GM18519 (cell line): ENCODE data around the gene FSTL5.

Experiments used
- ATAC-seq: cut with Tn5 transposase; IDR thresholded peaks from one replicate; pipeline ENCODE4 v1.9.1; 2021; ENCODE audit warnings: mild to moderate bottlenecking, moderate library complexity; ENCODE audit not compliant: unreplicated experiment, low FRiP score

FSTL5 gene

DNA sequence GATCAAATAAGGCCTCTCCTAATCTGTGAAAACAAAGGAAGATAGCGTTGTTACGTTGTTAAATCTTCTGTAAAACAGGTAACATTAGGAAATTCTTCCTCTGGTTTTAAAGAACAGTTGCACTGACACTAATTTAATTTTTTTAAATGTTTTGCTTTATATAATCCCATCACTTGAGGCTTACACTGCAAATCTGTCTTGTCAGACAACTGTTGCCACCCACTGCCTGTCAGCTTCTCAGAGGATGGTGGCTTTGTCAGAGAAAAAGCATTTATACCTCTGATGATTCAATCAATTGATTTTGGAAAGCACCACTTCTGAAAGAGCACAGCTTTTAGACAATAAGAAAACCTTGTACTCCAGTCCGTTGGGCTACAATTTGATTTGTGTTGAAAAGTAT lies 799.1 kb downstream of the FSTL5 start:
- ATAC-seq, result no peak

DNA sequence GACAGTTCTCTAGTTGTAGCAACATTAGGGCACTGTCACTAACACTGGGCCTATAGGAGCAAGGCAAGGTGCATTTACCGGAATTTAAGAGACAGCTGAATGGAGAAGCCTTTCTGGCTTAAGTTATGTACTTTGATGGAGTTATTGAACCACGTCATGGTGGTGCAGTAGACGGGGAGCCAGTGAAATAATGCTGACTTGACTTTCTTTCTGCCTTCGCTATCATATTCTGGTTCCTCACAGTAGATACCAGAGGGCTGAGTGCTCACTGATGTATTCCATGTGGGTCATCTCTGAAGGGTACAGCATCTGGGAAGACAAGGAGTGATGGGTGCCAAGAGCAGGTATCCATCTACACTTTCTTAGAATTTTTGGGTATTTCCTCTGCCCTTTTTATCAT lies 802.8 kb downstream of the FSTL5 start:
- ATAC-seq, result no peak

DNA sequence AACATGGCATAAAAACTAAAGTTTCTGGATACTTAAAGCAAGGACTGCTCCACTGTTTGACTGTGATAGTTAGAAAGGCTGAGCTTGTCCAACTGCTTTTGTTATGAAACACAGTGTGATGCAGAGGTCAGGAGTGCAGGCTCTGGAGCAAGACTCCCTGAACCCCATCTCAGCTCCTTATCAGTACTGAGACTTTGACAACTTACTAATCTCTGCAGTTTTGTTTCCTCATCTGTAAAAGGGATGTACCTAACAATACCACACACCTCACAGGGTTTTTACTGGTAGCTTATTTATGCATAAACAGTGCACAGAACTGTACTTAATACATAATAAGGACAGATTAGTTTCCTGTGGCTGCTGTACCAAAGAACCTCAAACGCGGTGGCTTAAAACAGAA lies 804.3 kb downstream of the FSTL5 start:
- no peak for ATAC-seq

DNA sequence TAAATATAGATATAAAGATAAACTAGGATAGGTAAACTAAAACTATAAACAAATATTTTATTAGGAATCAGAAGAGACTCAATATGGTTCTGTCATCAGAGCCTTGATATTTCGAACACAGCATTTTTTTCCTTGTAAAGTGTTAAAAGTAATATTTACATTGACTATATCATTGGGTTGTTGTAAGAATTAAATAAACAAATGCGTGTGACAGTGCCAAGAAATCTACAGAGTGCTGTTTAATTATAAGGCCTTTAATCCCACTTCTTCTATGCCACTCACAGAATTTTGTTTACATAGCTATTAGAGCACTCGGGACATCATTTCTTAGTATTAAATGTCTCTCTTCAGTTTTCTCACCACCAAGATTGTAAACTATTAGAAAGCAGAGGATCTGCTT lies 807.4 kb downstream of the FSTL5 start:
- ATAC-seq, result no peak

DNA sequence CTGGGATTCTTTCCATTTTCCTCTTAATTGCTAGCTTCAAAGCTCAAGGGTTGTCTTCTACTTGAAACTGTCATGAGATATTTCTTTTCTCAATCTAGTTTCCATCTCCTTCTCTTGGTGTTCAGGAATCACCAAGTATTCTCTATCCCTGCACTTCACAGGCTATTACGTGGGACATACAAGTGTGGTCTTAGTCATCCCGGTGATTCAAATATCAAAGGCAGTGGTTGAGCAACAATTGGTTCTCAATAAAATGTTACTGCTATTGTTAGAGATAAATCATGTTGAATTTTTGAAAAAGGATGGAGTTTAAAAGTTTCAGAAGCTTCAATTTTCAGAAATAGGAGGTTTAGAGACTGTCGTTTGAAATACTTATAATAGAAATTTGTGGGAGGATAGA lies 812.9 kb downstream of the FSTL5 start:
- ATAC-seq, result no peak

DNA sequence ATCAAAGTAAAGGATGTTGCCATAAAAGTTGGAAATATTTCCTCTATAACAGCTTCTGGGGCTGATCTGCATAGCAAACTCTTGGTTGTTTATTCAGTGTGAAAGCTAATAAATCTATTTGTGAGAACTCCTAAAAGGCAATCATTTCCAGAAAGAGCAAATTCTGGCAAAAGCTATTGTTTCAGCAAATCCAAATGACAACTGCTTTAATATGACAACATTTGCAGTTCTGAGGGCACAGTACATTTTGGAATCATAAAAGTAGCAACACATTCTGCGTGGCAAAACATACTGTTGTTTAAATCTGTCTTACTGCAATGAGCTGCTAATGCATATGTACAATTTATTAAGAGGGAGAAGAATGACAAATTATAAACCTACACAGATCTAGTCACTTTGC lies 818.1 kb downstream of the FSTL5 start:
- ATAC-seq, result no peak

DNA sequence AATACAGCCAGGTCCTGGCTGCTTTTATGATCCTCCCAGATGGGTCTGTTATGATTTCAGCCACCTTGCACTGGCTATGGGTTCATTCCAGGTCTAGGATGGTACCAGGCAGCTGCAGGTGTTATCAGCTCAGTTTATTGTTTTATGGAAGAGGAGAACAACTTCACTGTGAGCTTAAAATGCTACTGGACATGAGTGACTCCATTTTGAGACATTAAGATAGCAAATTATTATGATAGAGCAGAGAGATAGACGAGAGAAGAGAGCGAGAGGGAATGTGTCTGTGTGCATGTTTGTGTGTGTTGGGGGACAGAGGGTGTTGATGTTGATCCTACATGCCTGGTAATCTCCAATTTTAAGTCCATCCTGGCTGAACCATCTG lies 820.2 kb downstream of the FSTL5 start:
- no peak for ATAC-seq

DNA sequence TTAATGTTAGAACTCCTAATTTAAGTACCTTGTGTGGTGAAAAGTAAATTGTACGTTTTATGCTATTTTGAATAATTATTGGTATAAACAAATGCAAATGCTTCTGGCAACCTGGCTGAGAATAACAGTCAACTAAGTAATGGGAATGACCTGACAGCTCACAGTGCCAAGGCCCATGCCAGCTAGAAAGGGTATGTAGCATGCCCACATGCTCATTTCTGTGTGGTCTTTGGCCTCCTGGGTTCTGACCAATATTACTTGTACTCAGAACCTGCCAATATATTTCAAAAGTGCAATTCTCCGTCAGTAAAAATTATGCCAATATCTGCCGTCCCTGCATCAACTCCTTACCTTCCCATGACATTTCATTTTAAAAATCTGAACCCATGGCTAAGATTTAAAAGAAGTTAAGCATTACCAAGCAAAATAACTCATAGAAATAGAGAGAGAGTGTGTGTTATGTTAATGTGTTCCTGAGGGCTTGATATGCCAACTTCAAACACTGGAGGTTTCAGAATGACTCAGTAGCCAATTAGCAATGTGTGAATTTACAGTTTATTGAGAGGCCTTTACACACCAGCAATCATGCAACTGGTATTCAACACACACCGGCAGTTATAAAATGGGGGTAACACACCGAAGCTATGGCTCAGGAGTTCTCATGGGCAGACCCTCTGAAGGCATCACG lies 820.8 kb downstream of the FSTL5 start:
- no peak for ATAC-seq

DNA sequence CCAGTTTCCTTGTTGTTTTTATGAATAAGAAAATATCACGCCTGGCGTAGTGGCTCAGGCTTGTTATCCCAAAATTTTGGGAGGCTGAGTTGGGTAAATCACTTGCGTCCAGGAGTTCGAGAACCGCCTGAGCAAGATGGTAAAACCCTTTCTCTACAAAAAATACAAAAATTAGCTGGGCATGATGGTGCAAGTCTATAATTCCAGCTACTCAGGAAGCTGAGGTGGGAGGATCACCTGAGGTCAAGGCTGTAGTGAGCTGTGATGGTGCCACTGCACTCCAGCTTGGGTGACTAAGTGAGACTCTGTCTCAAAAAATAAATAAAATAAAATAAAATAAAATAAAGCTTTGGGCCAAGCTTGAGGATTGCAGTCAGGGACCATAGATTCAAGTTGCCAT lies 827.2 kb downstream of the FSTL5 start:
- no peak for ATAC-seq

DNA sequence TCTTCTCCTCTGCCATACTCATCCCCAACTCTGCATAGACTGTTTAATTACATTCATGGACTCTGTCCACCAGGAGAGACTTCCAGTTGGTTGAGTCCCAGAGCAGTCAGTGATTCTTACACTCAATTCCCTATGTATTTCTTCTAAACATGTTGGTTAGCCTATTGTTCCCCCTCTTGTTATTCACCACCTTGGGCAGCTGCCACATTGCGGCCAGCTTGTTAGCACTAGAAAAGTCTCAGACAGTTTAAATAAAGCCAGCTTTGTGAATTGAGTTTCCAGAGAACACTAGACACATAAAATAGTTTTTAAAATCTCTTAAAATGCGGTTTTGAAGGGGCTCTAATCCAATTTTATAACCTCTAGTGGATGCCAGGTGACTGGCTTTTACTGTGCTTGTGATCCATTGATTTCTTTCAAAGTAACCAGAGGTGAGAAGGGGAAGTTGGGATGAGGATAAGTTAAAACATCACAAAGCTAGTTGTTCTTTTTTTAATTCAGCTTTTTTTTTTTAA lies 827.7 kb downstream of the FSTL5 start:
- ATAC-seq, result no peak
